Forelimb muscle (tissue), 1 donor: ENCODE measurements around the gene ELN. TPM values are rescaled to one million over a fixed set of nuclear protein-coding genes. Genes with fewer than 3 reads are reported as not detected.
"Not testable (repeated sequence)": the region's sequence is repeated elsewhere in the genome, so short reads cannot be mapped to it uniquely, and the experiment has no call there.

ENCODE experiments used
- DNase-seq: peaks from one replicate; pipeline ENCODE4 v3.0.0-alpha.2; 2013; ENCODE audit warnings: low read depth
- polyA plus RNA-seq: library from polyadenylated mRNA; unstranded; fragments of 120-200 nt; gene quantifications from one replicate; pipeline ENCODE4 v1.2.1, GENCODE V29; 2013; ENCODE audit not compliant: insufficient read length

ELN gene
- polyA plus RNA-seq: 91.6 TPM

GRCh38 chr7:74027683-74028320 lies at the start of gene ELN:
ELN (plus strand) TSS chr7:74028173; CDS start chr7:74028188, 15 bp downstream.
- peak; percentile 84 for DNase-seq

- DNase-seq: no peak
These were observed 49.1 kb upstream of the ELN start for GRCh38 chr7:73978661-73979563.

GRCh38 chr7:73979656-73980055 lies 48.3 kb upstream of the ELN start:
- DNase-seq: not testable (repeated sequence)

GRCh38 chr7:73980206-73980605 lies 47.8 kb upstream of the ELN start:
- no peak for DNase-seq

- DNase-seq: no peak
These were observed 46.0 kb upstream of the ELN start for GRCh38 chr7:73981933-73982332.

- no peak for DNase-seq
These were observed 44.4 kb upstream of the ELN start for GRCh38 chr7:73983437-73984164.

GRCh38 chr7:73984481-73985205 lies 43.3 kb upstream of the ELN start:
- no peak for DNase-seq

- DNase-seq: no peak
These were observed 42.2 kb upstream of the ELN start for GRCh38 chr7:73985737-73986141.

- DNase-seq: no peak
These were observed 41.8 kb upstream of the ELN start for GRCh38 chr7:73986158-73986631.

- DNase-seq: no peak
These were observed 40.7 kb upstream of the ELN start for GRCh38 chr7:73987298-73987697.

- DNase-seq: no peak
These were observed 39.8 kb upstream of the ELN start for GRCh38 chr7:73988197-73988596.

GRCh38 chr7:73991522-73992100 lies 36.4 kb upstream of the ELN start:
- no peak for DNase-seq

GRCh38 chr7:73992101-73992562 lies 35.8 kb upstream of the ELN start:
- DNase-seq: no peak

GRCh38 chr7:73994023-73994422 lies 34.0 kb upstream of the ELN start:
- DNase-seq: no peak

- DNase-seq: no peak
These were observed 33.2 kb upstream of the ELN start for GRCh38 chr7:73994761-73995160.

GRCh38 chr7:73995330-73995729 lies 32.6 kb upstream of the ELN start:
- DNase-seq: no peak

GRCh38 chr7:73995821-73996511 lies 32.0 kb upstream of the ELN start:
- no peak for DNase-seq

GRCh38 chr7:73997056-73997455 lies 30.9 kb upstream of the ELN start:
- no peak for DNase-seq

GRCh38 chr7:73999664-74000435 lies 28.1 kb upstream of the ELN start:
- DNase-seq: no peak
